Fibroblast of lung (primary cell): Measurements from ENCODE around the gene RAP2C. TPM values are rescaled to one million over a fixed set of nuclear protein-coding genes. Genes with fewer than 3 reads are reported as not detected.
A peak's percentile ranks its signal among the peaks of the same experiment; 100 is the strongest.

ENCODE experiments used
- DNase-seq, 2 donors: peaks; one replicate each; pipeline versions ENCODE4 v3.0.0 to v3.0.0-alpha.2; 2010; ENCODE audit warnings: low read depth in 2 of 2
- H2AFZ ChIP-seq: 2 replicates; pipeline ENCODE4 v1.5.1; 2012; ENCODE audit warnings: low read length, control low read depth, inconsistent platforms
- H3K27ac ChIP-seq: 2 replicates; pipeline ENCODE4 v1.5.1; 2011; ENCODE audit warnings: low read length, control low read depth; ENCODE audit not compliant: insufficient read depth
- H3K27me3 ChIP-seq: 2 replicates; pipeline ENCODE4 v1.5.1; 2011; ENCODE audit warnings: mild to moderate bottlenecking, low read length; ENCODE audit not compliant: control insufficient read depth, insufficient read depth
- H3K36me3 ChIP-seq: 2 replicates; pipeline ENCODE4 v1.5.1; 2011; ENCODE audit warnings: low read length; ENCODE audit not compliant: control insufficient read depth, insufficient read depth
- H3K4me1 ChIP-seq: 2 replicates; pipeline ENCODE4 v1.5.1; 2011; ENCODE audit warnings: low read length; ENCODE audit not compliant: control insufficient read depth, insufficient read depth; ENCODE audit errors: extremely low read depth
- H3K4me2 ChIP-seq: 2 replicates; pipeline ENCODE4 v1.5.1; 2011; ENCODE audit warnings: low read length, control low read depth; ENCODE audit not compliant: insufficient read depth; ENCODE audit errors: extremely low read depth
- H3K4me3 ChIP-seq, 4 experiments: fragments of 200-600 bp in 1 of 4; sonication (generic) in 1 of 4; replicated peaks in 1 of 4; 2 replicates each; pipeline ENCODE4 v1.5.1; 2011 to 2016; ENCODE audit warnings: low read length in 4 of 4, low read depth in 3 of 4, mild to moderate bottlenecking in 3 of 4, control low read depth in 2 of 4, inconsistent platforms in 1 of 4, mixed read lengths in 1 of 4; ENCODE audit not compliant: insufficient read depth in 1 of 4; ENCODE audit errors: control extremely low read depth in 1 of 4
- H3K79me2 ChIP-seq: 2 replicates; pipeline ENCODE4 v1.5.1; 2012; ENCODE audit warnings: mild to moderate bottlenecking, low read length, inconsistent platforms; ENCODE audit not compliant: control insufficient read depth, insufficient read depth
- H3K9ac ChIP-seq: 2 replicates; pipeline ENCODE4 v1.5.1; 2011; ENCODE audit warnings: mild to moderate bottlenecking, low read length, control low read depth; ENCODE audit not compliant: insufficient read depth
- H3K9me3 ChIP-seq: 2 replicates; pipeline ENCODE4 v1.5.1; 2012; ENCODE audit warnings: low read depth, low read length; ENCODE audit not compliant: control insufficient read depth, insufficient read depth
- H4K20me1 ChIP-seq: 2 replicates; pipeline ENCODE4 v1.5.1; 2011; ENCODE audit warnings: low read length; ENCODE audit not compliant: control insufficient read depth, insufficient read depth; ENCODE audit errors: extremely low read depth
- EZH2 ChIP-seq: IDR thresholded peaks from 2 replicates; pipeline ENCODE4 v1.5.1; 2012; ENCODE audit warnings: low read length, control low read depth, mild to moderate bottlenecking; ENCODE audit errors: missing control alignments
- polyA plus RNA-seq, 2 donors: library from polyadenylated mRNA; depleted of rRNA in 1 of 2; stranded (reverse) in 1 of 2; unstranded in 1 of 2; fragments of >200 nt; gene quantifications; 2 replicates each; pipeline ENCODE4 v1.2.1, GENCODE V29; 2011 to 2012; ENCODE audit warnings: missing spikeins in 1 of 2
- total RNA-seq: library from RNA; depleted of rRNA; stranded (reverse); fragments of >200 nt; gene quantifications from 2 replicates; pipeline ENCODE4 v1.2.1, GENCODE V29; 2014
- TF ChIP-seq, protein P1 (sequence below), 2 donors: IDR thresholded peaks in 1 of 2; conservative IDR thresholded peaks in 1 of 2; 1 replicate in 1 of 2; 2 replicates in 1 of 2; pipeline ENCODE4 v1.5.1; 2011 to 2012; ENCODE audit warnings: low read length in 2 of 2, control low read depth in 1 of 2, inconsistent platforms in 1 of 2, low read depth in 1 of 2, mild to moderate bottlenecking in 1 of 2

Gene RAP2C
- total and polyA plus RNA-seq, 2 donors (not counting 1 experiment from before 2014, with no cell fraction given), result 18.5 to 24.4 TPM

DNA sequence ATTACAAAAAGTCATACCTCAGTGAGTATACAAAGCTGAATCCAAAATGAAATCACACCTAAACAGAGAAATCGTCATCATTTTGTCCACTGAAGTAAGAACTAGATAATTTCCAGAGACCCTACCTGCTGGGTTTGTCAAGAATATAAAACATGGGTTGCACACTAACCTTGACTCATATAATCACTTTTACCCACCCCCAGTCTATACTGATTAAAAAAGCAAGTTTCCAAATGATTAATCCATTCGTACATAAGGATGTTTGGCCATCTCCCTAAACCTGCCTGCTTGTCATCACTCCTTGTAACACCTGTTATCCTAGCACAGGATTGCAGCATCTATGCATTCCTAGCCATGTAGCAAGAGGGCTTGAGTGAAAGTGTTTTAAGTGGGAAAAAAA, 4.7 kb downstream of the RAP2C start:
- no peak for TF ChIP-seq EZH2
- TF ChIP-seq, protein P1, sequence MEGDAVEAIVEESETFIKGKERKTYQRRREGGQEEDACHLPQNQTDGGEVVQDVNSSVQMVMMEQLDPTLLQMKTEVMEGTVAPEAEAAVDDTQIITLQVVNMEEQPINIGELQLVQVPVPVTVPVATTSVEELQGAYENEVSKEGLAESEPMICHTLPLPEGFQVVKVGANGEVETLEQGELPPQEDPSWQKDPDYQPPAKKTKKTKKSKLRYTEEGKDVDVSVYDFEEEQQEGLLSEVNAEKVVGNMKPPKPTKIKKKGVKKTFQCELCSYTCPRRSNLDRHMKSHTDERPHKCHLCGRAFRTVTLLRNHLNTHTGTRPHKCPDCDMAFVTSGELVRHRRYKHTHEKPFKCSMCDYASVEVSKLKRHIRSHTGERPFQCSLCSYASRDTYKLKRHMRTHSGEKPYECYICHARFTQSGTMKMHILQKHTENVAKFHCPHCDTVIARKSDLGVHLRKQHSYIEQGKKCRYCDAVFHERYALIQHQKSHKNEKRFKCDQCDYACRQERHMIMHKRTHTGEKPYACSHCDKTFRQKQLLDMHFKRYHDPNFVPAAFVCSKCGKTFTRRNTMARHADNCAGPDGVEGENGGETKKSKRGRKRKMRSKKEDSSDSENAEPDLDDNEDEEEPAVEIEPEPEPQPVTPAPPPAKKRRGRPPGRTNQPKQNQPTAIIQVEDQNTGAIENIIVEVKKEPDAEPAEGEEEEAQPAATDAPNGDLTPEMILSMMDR (conservative IDR thresholded peaks at IDR 0.05 in 1 of 2, IDR thresholded peaks at IDR 0.05 in 1 of 2; ENCODE audit: low read depth in 1 of 2, low read length in 2 of 2), result no peak
- DNase-seq, result no peak
- H3K4me3 ChIP-seq, result peak overlapping the region in 1 of 4 experiments; percentile 92
- H3K9ac ChIP-seq, result no peak overlapping the region
- no peak overlapping the region for H3K4me2 ChIP-seq
- no peaks in the 10 kb centered on the region for H3K36me3 ChIP-seq
- H4K20me1 ChIP-seq, result no peaks in the 10 kb centered on the region
- H3K79me2 ChIP-seq, result peaks cover 20% of the 10 kb centered on the region
- H3K27me3 ChIP-seq, result no peaks in the 10 kb centered on the region
- H3K9me3 ChIP-seq, result no peaks in the 10 kb centered on the region
- no peak overlapping the region for H2AFZ ChIP-seq
- H3K4me1 ChIP-seq, result no peaks in the 10 kb centered on the region
- no peak overlapping the region for H3K27ac ChIP-seq

DNA sequence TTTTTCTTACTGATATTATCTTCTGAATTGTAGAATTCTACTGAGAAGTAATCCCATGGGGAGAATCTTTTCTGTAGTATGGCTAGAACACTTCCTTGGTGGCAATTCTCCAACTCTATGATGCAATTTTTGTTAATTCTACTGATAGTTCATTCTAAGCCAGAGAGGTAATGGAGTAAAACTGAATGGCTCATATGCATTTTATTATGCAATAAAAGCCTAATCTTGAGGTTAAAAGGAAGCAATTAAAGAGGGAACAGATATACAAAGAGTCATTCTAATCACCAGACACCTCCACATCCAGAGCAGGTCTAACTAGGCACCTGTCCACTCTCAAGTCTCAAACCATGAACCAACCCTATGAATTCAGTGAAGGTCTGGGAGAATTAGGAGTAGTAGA, 9.7 kb downstream of the RAP2C start:
- no peak overlapping the region for H3K4me3 ChIP-seq
- TF ChIP-seq, protein P1 (conservative IDR thresholded peaks at IDR 0.05 in 1 of 2, IDR thresholded peaks at IDR 0.05 in 1 of 2; ENCODE audit: low read depth in 1 of 2, low read length in 2 of 2), result no peak
- TF ChIP-seq EZH2, result no peak
- peak; percentile 21 to 65 for DNase-seq
- no peak overlapping the region for H3K4me2 ChIP-seq
- H3K9ac ChIP-seq, result no peak overlapping the region
- H4K20me1 ChIP-seq, result no peaks in the 10 kb centered on the region
- H3K27ac ChIP-seq, result no peak overlapping the region
- H3K79me2 ChIP-seq, result peaks cover 5% of the 10 kb centered on the region
- H3K9me3 ChIP-seq, result no peaks in the 10 kb centered on the region
- H2AFZ ChIP-seq, result no peak overlapping the region
- no peaks in the 10 kb centered on the region for H3K36me3 ChIP-seq
- H3K27me3 ChIP-seq, result no peaks in the 10 kb centered on the region
- H3K4me1 ChIP-seq, result no peaks in the 10 kb centered on the region

DNA sequence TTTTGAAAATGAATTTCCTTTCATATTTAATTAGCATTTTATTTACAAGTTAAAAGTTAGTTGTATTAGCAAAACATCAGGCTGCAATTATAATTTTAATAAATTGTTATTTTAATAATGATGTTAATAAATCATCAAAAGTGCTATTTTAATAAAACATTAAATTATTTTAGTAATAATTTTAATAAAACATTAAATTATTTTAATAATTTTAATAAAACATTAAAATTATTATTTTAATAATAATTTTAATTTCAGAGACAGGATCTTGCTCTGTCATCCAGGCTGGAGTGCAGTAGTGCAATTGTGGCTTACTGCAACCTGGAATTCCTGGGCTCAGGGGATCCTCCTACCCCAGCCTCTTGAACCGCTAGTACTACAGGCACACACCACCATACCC, 10.8 kb downstream of the RAP2C start:
- Histone ChIP-seq H3K9me3 (no peaks in the 10 kb centered on the region), H3K9ac (no peak overlapping the region), H4K20me1 (no peaks in the 10 kb centered on the region), H3K36me3 (no peaks in the 10 kb centered on the region), H3K4me2 (no peak overlapping the region), H3K4me1 (no peaks in the 10 kb centered on the region), H3K4me3 (no peak overlapping the region), H3K79me2 (no peaks in the 10 kb centered on the region), H3K27ac (no peak overlapping the region), H2AFZ (no peak overlapping the region), H3K27me3 (no peaks in the 10 kb centered on the region)
- no peak for DNase-seq
- TF ChIP-seq, protein P1 (conservative IDR thresholded peaks at IDR 0.05 in 1 of 2, IDR thresholded peaks at IDR 0.05 in 1 of 2; ENCODE audit: low read depth in 1 of 2, low read length in 2 of 2), result no peak
- no peak for TF ChIP-seq EZH2
